Brain microvascular endothelial cell (primary cell): ENCODE measurements around the gene TMEM204.

Experiments
- DNase-seq: peaks from one replicate; pipeline ENCODE4 v3.0.0-alpha.2; 2020
- H3K27ac ChIP-seq: fragments of 250-450 bp; sonication (Bioruptor Pico); 2 replicates; pipeline ENCODE4 v1.5.1; 2020; ENCODE audit warnings: mild to moderate bottlenecking, moderate library complexity
- H3K27me3 ChIP-seq: fragments of 250-450 bp; sonication (Bioruptor Pico); replicated peaks from 2 replicates; pipeline ENCODE4 v1.5.1; 2020; ENCODE audit warnings: mild to moderate bottlenecking
- H3K36me3 ChIP-seq: fragments of 250-450 bp; sonication (Bioruptor Pico); replicated peaks from 2 replicates; pipeline ENCODE4 v1.5.1; 2020; ENCODE audit warnings: mild to moderate bottlenecking
- H3K4me3 ChIP-seq: 2 replicates; pipeline ENCODE4 v1.5.1; 2011; ENCODE audit warnings: low read depth, mild to moderate bottlenecking, control low read depth, low read length, moderate library complexity
- CTCF ChIP-seq: IDR thresholded peaks from 2 replicates; pipeline ENCODE4 v1.5.1; 2011; ENCODE audit warnings: low read depth, mild to moderate bottlenecking, moderate library complexity, low read length, control low read depth, inconsistent platforms; ENCODE audit errors: missing control alignments
- in situ Hi-C: cut with HindIII; loops from 2 replicates; pipeline ENCODE4 v1.10.0; 2017; ENCODE audit warnings: low sequenced_read_pairs, low pct_ligation_motif_present

The TMEM204 gene

DNA sequence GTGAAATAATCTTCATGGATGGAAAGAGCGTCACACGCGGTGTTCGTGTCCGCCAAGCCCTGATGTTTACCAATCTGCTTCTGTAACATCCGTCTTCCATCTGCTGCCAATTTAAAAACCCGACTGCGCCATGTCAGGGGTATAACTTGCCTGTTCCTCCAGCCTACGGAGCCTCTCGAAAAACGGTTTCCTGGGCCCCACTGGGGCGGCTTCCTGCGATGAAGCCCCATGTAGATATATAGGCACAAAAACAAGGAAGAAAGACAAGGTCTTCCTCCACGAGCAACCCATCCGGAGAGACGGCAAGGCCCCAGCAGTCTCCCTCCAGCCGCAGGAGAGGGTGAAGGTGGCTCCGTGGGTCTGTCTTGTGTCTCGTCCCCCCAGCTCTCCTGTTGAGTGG is 44.8 kb upstream of the TMEM204 start, which contains the start of gene PTX4:
TSS of gene PTX4 (minus strand) at position 326 of the 400 bp plus-strand sequence. CDS start at position 291, 35 bp downstream.
- Histone ChIP-seq H3K4me3 (no peak within 1 kb of the TSS), H3K36me3 (no peaks in the 10 kb centered on the region), H3K27ac (no peak within 1 kb of the TSS), H3K27me3 (no peaks in the 10 kb centered on the region)
- in situ Hi-C loops = no loop called here
- TF ChIP-seq CTCF = no peak
- no peak for DNase-seq

DNA sequence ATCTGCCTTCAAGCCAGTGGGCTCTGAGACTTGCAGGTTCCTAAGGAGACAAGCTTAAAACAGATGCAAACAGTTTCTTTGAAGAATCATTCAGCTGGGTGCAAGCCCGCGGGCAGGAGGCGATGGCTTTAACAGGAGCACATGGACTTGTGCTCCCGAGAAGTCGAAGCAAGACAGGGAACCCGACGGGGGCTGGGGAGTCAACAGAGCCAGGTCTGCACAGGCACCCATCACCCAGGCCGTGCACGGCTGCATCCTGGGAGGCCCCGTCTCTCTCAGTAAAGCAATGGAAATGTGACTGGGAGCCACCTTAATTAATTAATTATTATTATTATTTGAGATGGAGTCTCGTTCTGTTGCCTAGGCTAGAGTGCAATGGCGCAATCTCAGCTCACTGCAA is 44.4 kb upstream of the TMEM204 start:
- Histone ChIP-seq H3K4me3 (no peak overlapping the region), H3K27me3 (no peaks in the 10 kb centered on the region), H3K27ac (no peak overlapping the region), H3K36me3 (no peaks in the 10 kb centered on the region)
- no peak for DNase-seq
- no peak for TF ChIP-seq CTCF
- in situ Hi-C loops = no loop called here

GRCh38 chr16:1491327-1491726 is 42.1 kb upstream of the TMEM204 start:
- no peak overlapping the region for H3K27ac ChIP-seq
- no peaks in the 10 kb centered on the region for H3K27me3 ChIP-seq
- no peak for TF ChIP-seq CTCF
- in situ Hi-C loops = no loop called here
- DNase-seq = no peak
- peaks cover 7% of the 10 kb centered on the region for H3K36me3 ChIP-seq
- no peak overlapping the region for H3K4me3 ChIP-seq

DNA sequence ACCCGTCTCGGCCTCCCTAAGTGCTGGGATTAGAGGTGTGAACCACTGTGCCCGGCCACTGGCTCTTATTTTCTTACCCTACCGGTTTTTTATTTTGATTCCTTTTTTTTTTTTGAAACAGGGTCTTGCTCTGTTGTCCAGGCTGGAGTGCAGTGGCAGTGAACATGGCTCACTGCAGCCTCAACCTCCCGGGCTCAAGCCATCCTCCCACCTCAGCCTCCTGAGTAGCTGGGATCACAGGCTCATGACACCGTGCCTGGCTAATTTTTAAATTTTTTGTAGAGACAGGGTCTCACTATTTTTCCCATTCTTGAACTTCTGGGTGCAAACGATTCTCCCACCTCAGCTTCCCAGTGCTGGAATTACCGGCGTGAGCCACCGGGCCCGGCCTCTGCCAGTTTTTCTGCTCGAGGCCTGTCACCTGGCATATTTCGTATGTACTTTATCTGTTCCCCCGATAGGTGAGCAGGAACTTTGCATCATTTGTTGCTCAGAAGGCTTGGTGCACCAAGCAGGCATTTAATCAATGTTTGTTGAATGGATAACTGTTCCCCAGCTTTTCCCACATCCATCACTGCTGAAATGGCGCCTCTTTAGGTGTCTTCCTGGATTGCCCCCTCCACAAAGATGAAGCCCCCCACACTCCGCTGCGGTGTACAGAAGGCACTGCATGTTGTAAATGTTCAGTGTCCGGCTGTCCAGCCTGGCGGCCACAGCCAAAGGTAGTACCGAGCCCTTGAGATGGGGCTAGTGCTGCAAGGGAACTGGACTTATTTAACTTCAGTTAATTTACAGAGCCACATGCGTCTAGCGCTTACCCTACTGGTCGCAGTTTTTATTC is 41.2 kb upstream of the TMEM204 start:
- no peak for TF ChIP-seq CTCF
- in situ Hi-C loops = no loop called here
- Histone ChIP-seq H3K27me3 (no peaks in the 10 kb centered on the region), H3K36me3 (peaks cover 7% of the 10 kb centered on the region), H3K27ac (no peak overlapping the region), H3K4me3 (peak overlapping the region; percentile 74)
- DNase-seq = no peak

DNA sequence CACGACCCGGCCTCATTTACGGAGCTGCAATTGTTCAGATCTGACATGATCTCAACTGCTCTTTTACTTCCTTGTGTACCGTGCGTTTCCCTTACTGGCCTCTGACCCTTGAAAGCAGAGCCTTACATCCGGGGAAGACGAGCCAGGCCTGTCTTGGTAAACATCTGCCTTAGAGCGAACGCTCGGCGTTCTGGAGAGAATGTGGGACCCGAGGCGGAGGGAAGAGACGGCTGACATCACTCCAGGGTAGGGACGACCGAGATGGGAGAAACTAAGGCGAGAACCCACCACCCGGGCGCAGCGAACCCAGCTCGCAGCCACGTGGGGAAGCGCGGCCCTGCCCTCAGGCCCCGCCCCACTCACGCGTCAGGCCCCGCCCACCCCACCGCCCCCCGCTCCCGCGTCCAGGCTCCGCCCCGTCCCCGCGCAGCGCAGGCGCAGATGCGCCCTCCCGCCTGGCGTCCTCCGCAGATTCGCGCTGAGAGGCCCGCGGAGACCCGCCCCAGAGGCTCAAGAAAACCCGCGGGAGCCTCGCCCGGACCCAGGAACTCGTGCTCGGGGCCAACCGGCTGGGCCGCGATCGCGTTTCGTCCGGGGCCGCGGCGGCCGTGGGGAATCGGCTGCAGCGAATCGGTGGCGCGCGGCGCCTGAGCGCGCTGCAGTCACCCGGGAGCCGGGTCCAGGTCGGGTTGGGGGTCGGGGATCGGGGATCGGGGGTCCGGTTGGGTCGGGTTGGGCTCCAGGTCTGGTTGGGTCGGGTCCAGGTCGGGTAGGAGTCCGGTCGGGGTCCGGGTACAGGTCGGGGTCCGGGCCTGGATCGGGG is 40.3 kb upstream of the TMEM204 start, which contains the start of gene TELO2:
TSS of gene TELO2 (plus strand) at position 438 of the 823 bp plus-strand sequence. CDS start 922 bp downstream, outside the sequence.
- in situ Hi-C loops = no loop called here

More for the DNA sequence above, 40.3 kb upstream of the TMEM204 start, which contains the start of gene TELO2:
- H3K27me3 ChIP-seq = no peaks in the 10 kb centered on the region
- H3K36me3 ChIP-seq = peaks cover 7% of the 10 kb centered on the region
- peak within 1 kb of the TSS; percentile 74 for H3K4me3 ChIP-seq
- DNase-seq = peak; percentile 48
- TF ChIP-seq CTCF = no peak
- H3K27ac ChIP-seq = peak within 1 kb of the TSS; percentile 95
